Measurements from ENCODE around the gene ARG1.

- TF ChIP-seq, protein P1, sequence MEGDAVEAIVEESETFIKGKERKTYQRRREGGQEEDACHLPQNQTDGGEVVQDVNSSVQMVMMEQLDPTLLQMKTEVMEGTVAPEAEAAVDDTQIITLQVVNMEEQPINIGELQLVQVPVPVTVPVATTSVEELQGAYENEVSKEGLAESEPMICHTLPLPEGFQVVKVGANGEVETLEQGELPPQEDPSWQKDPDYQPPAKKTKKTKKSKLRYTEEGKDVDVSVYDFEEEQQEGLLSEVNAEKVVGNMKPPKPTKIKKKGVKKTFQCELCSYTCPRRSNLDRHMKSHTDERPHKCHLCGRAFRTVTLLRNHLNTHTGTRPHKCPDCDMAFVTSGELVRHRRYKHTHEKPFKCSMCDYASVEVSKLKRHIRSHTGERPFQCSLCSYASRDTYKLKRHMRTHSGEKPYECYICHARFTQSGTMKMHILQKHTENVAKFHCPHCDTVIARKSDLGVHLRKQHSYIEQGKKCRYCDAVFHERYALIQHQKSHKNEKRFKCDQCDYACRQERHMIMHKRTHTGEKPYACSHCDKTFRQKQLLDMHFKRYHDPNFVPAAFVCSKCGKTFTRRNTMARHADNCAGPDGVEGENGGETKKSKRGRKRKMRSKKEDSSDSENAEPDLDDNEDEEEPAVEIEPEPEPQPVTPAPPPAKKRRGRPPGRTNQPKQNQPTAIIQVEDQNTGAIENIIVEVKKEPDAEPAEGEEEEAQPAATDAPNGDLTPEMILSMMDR (IDR thresholded peaks at IDR 0.05; ENCODE audit: low read length), result no peak
- no peak for TF ChIP-seq EZH2 (optimal IDR thresholded peaks at IDR 0.05; ENCODE audit: low read depth, low read length)
Measured at GRCh38 chr6:131575834-131576478, 2.9 kb downstream of the ARG1 start.
